Psoas muscle (tissue), 8 donors: ENCODE results near the gene NQO1. TPM values are rescaled to one million over a fixed set of nuclear protein-coding genes. Genes with fewer than 3 reads are reported as not detected.

Experiments used
- ATAC-seq, 4 donors: fragments of 200-7000 bp; cut with Tn5 transposase; one replicate each; pipeline ENCODE4 v1.9.1; 2020; ENCODE audit warnings: moderate library complexity in 3 of 4, mild to moderate bottlenecking in 2 of 4
- DNase-seq, 2 donors: peaks; one replicate each; pipeline ENCODE4 v3.0.0-alpha.2; 2020
- H3K27ac ChIP-seq: fragments of 200-600 bp; one replicate; pipeline ENCODE4 v1.8.0; 2022
- H3K27me3 ChIP-seq, 3 donors: fragments of 200-600 bp in 1 of 3; one replicate each; pipeline versions ENCODE4 v1.6.1 to v1.8.0; 2013 to 2022; ENCODE audit warnings: low read length in 2 of 3, mild to moderate bottlenecking in 2 of 3, moderate library complexity in 1 of 3; ENCODE audit not compliant: insufficient read depth in 3 of 3
- H3K36me3 ChIP-seq, 2 donors: fragments of 200-600 bp in 1 of 2; one replicate each; pipeline versions ENCODE4 v1.6.1 to v1.8.0; 2013 to 2022; ENCODE audit warnings: low read depth in 1 of 2, mild to moderate bottlenecking in 1 of 2, moderate library complexity in 1 of 2; ENCODE audit not compliant: insufficient read depth in 1 of 2
- H3K4me1 ChIP-seq: fragments of 200-600 bp; one replicate; pipeline ENCODE4 v1.8.0; 2022
- H3K4me3 ChIP-seq: fragments of 200-600 bp; one replicate; pipeline ENCODE4 v1.8.0; 2022; ENCODE audit warnings: mild to moderate bottlenecking
- H3K9me3 ChIP-seq: fragments of 200-600 bp; one replicate; pipeline ENCODE4 v1.8.0; 2022
- WGBS, 3 donors: extraction: QIAGEN DNeasy Blood & Tissue Kit; methylation state at CpG; one replicate each; pipeline versions ENCODE4 v1.1.6 to v1.1.7; 2013; 5-methylcytosine and 5-hydroxymethylcytosine counted together
- intact Hi-C, 2 donors: fragments of 100-400 bp; cut with DNase I; formaldehyde crosslinking; loops; one replicate each; pipeline versions ENCODE4 v1.11.0 to v1.14.2; 2022
- polyA plus RNA-seq, 3 donors: library from polyadenylated mRNA; stranded (reverse); fragments of 200-250 nt; gene quantifications; one replicate each; pipeline ENCODE4 v1.2.3, GENCODE V29; 2013
- total RNA-seq, 4 donors: library from RNA; stranded (reverse); fragmentation: NEBNext Ultra II Directional in 2 of 4; extraction: Animal tissue kit (Norgen Biotek cat#: 25700) in 2 of 4; gene quantifications; one replicate each; pipeline versions ENCODE4 v1.2.1 to v1.2.4, GENCODE V29; 2021 to 2023
- TF ChIP-seq, protein P1 (sequence below): fragments of 200-600 bp; IDR thresholded peaks from one replicate; pipeline ENCODE4 v1.8.0; 2022; ENCODE audit warnings: antibody characterized with exemption
- donor health status: healthy with polysubstance abuse.
- donor health status: DM: no; HTN: no; CAD: no; lungs with moderate emphysema.
- donor health status: Bipolar disorder and iron deficiency.
- donor health status: healthy.
- donor health status: DM: yes; HTN: yes; CAD: no.
- donor health status: DM: no; HTN: no; CAD: no.
- donor health status: DM: no; HTN: no; CAD: no.
- donor health status: DM: yes; HTN: yes; CAD: no.

NQO1 gene
- total and polyA plus RNA-seq, 7 donors, result 12.1 to 186 (median 47.1) TPM

DNA sequence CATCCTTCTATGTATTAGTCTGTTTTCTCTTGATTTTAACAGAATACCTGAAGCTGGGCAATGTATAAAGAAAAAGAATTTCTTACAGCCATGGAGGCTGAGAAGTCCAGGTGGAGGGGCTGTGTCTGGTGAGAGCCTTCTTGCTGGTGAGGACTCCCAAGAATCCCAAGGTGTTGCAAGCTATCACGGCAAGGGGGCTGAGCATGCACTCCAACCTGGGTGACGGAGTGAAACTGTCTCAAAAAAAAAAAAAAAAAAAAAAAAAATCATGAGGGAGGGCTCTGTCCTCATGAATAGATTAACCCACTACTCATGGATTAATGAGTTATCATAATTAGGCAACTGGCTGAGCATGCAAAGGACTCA lies 19.4 kb downstream of the NQO1 start:
- TF ChIP-seq, protein P1, sequence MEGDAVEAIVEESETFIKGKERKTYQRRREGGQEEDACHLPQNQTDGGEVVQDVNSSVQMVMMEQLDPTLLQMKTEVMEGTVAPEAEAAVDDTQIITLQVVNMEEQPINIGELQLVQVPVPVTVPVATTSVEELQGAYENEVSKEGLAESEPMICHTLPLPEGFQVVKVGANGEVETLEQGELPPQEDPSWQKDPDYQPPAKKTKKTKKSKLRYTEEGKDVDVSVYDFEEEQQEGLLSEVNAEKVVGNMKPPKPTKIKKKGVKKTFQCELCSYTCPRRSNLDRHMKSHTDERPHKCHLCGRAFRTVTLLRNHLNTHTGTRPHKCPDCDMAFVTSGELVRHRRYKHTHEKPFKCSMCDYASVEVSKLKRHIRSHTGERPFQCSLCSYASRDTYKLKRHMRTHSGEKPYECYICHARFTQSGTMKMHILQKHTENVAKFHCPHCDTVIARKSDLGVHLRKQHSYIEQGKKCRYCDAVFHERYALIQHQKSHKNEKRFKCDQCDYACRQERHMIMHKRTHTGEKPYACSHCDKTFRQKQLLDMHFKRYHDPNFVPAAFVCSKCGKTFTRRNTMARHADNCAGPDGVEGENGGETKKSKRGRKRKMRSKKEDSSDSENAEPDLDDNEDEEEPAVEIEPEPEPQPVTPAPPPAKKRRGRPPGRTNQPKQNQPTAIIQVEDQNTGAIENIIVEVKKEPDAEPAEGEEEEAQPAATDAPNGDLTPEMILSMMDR, result no peak
- Histone ChIP-seq H3K36me3 (peaks cover 0 to 77% of the 10 kb centered on the region in 2 donors), H3K27ac (no peak overlapping the region), H3K4me3 (no peak overlapping the region), H3K9me3 (no peaks in the 10 kb centered on the region), H3K4me1 (no peaks in the 10 kb centered on the region), H3K27me3 (no peaks in the 10 kb centered on the region)
- intact Hi-C loops, result no loop called here
- ATAC-seq (no peak), DNase-seq (no peak)
- WGBS, 3 donors, result 88 to 96% (median 93%) methylated on average over 2 of the region's 2 CpGs

DNA sequence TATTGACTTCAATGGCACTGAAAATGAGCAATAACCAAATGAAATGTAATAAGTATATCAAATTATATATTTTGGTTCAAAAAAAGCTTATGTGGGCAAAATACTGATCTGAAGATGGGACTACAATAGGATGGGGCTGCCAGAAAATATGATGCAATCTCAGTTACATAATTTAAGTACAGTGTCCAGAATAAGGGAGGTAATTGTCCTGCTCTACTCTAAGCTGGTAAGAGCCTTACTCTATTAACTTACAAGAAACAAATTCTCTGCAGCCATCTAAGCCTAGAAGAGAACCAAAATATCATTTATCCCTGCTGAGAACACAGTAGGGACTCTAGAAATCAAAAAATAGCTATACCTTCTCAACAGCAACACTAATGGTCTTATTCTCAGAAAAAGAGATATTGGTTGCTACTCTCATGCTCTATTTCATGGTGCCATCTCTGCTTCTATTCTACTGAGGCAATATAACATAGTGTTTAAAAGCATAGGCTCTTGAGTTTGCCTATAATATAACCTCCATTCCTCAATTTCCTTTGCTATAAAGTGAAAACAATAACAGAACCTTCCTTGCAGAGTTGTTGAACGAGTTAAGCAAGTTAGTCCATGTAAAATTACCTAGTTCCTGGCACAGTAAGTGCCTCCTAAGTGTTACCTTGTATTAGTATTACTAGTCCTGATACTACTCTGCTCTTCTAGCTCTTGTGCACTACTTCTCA lies 19.9 kb downstream of the NQO1 start:
- 73 to 97% (median 73%) methylated on average over 1 of the region's 1 CpG for WGBS, 3 donors
- no peak overlapping the region for H3K4me3 ChIP-seq
- intact Hi-C loops, result no loop called here
- no peak overlapping the region for H3K27ac ChIP-seq
- TF ChIP-seq, protein P1, result no peak
- ATAC-seq (peak in 3 of 4 donors; percentile 39 to 56 (median 49)), DNase-seq (no peak)
- no peaks in the 10 kb centered on the region for H3K27me3 ChIP-seq
- H3K36me3 ChIP-seq, result peaks cover 0 to 77% of the 10 kb centered on the region in 2 donors
- H3K9me3 ChIP-seq, result no peaks in the 10 kb centered on the region
- H3K4me1 ChIP-seq, result no peaks in the 10 kb centered on the region

DNA sequence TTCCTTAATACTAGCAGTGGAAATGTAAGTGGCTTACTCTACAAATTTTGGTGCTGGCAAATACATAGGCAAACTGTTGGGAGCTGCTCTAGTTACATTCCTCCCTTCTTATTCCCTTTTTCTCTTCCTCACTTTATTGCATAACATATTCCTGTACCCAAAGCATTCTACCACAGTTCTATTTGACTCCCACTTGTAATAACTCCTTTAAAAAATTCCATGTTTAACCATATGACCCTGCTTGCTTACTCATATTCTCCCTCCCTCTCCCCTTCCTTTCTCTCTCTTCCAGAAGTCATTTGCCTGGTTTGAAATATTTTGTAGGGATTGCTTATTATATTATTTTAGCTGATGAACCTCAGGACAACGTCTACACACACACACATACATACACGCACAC lies 22.7 kb downstream of the NQO1 start:
- TF ChIP-seq, protein P1, result no peak
- no peaks in the 10 kb centered on the region for H3K4me1 ChIP-seq
- H3K36me3 ChIP-seq, result peaks cover 0 to 76% of the 10 kb centered on the region in 2 donors
- DNase-seq (no peak), ATAC-seq (no peak)
- H3K4me3 ChIP-seq, result no peak overlapping the region
- H3K27ac ChIP-seq, result no peak overlapping the region
- no peaks in the 10 kb centered on the region for H3K9me3 ChIP-seq
- 79 to 87% (median 83%) methylated on average over 2 of the region's 2 CpGs for WGBS, 3 donors
- intact Hi-C loops, result no loop called here
- no peaks in the 10 kb centered on the region for H3K27me3 ChIP-seq

GRCh38 chr16:69701866-69702265 lies 24.5 kb downstream of the NQO1 start:
- H3K36me3 ChIP-seq, result peaks cover 0 to 75% of the 10 kb centered on the region in 2 donors
- ATAC-seq, result no peak
- no peak overlapping the region for H3K4me3 ChIP-seq
- no peak overlapping the region for H3K27ac ChIP-seq
- no peaks in the 10 kb centered on the region for H3K27me3 ChIP-seq
- DNase-seq, result no peak
- H3K4me1 ChIP-seq, result no peaks in the 10 kb centered on the region
- intact Hi-C loops, result no loop called here
- 92 to 98% (median 92%) methylated on average over 2 of the region's 2 CpGs for WGBS, 3 donors
- TF ChIP-seq, protein P1, result no peak
- H3K9me3 ChIP-seq, result no peaks in the 10 kb centered on the region

- no peak for ATAC-seq
- Histone ChIP-seq H3K4me1 (no peaks in the 10 kb centered on the region), H3K9me3 (no peaks in the 10 kb centered on the region), H3K27ac (no peak overlapping the region), H3K27me3 (no peaks in the 10 kb centered on the region), H3K36me3 (peaks cover 0 to 75% of the 10 kb centered on the region in 2 donors), H3K4me3 (no peak overlapping the region)
- no peak for DNase-seq
- intact Hi-C loops, result no loop called here
- TF ChIP-seq, protein P1, result no peak
These were observed 24.9 kb downstream of the NQO1 start for GRCh38 chr16:69701452-69701851.
